Astrocyte (in vitro differentiated cells and primary cell): ENCODE data around the gene BMPR1B.

Experiments used
- CTCF ChIP-seq: IDR thresholded peaks from 2 replicates; pipeline ENCODE4 v1.5.1; 2011; ENCODE audit warnings: low read depth, mild to moderate bottlenecking, inconsistent platforms, low read length, moderate library complexity; ENCODE audit not compliant: insufficient read depth
- EZH2 ChIP-seq: IDR thresholded peaks from 2 replicates; pipeline ENCODE4 v1.6.1; 2012; ENCODE audit warnings: mild to moderate bottlenecking, low read length, inconsistent platforms; ENCODE audit not compliant: insufficient read depth

GRCh38 chr4:95086551-95086950, 328.8 kb downstream of the BMPR1B start:
- TF ChIP-seq CTCF (no peak), EZH2 (no peak)
